Right lung (tissue), 5 donors: ENCODE measurements around the gene ARHGDIB. TPM values are rescaled to one million over a fixed set of nuclear protein-coding genes. Genes with fewer than 3 reads are reported as not detected.

ENCODE experiments used
- DNase-seq, 2 donors: peaks; one replicate each; pipeline ENCODE4 v3.0.0-alpha.2; 2013
- polyA plus RNA-seq, 5 donors: library from polyadenylated mRNA; unstranded; fragments of 120-200 nt; gene quantifications; one replicate each; pipeline versions ENCODE4 v1.2.1 to v1.2.3, GENCODE V29; 2013; ENCODE audit warnings: inconsistent platforms in 1 of 5, low replicate concordance in 1 of 5; ENCODE audit not compliant: insufficient read length in 5 of 5, insufficient read depth in 1 of 5

ARHGDIB gene
- polyA plus RNA-seq, 5 donors = 66.1 to 79.6 (median 76.2) TPM

DNA sequence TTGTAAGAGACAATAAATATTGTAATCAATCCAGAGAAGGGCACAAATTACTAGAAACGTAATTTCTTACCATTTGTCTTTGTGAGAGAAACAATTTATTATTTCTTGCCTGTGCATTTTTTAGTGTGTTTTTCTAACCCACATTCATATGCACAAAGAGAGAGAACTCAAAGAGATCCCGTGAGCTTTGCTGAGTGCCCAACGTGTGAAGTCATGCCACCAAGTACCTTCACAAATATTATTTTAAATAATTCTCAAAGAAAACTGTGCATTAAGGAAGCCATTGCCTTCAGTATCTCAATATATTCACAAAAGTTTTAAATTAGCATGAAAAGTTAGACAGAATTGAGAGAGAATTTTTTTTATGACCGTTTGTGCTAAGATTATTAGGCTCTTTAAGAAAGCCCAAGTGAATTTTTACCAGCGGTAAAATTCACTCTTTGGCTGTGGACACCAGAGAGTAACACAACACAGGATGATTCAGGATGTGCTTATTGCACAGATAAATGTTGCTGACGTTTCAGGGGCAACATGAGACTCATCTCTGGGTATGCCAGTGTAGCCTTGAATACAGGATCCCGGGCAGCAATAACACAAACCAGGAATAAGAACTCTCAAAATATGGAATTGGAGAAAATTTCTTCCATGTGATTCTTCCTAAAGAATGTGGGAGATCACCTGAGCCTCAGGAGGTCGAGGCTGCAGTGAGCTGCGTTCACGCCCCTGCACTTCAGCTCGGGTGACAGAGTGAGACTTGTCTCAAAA, 2.9 kb downstream of the ARHGDIB start:
- no peak for DNase-seq

GRCh38 chr12:14957551-14958168, 3.7 kb downstream of the ARHGDIB start:
- no peak for DNase-seq

GRCh38 chr12:14956905-14957304, 4.5 kb downstream of the ARHGDIB start:
- DNase-seq = no peak

DNA sequence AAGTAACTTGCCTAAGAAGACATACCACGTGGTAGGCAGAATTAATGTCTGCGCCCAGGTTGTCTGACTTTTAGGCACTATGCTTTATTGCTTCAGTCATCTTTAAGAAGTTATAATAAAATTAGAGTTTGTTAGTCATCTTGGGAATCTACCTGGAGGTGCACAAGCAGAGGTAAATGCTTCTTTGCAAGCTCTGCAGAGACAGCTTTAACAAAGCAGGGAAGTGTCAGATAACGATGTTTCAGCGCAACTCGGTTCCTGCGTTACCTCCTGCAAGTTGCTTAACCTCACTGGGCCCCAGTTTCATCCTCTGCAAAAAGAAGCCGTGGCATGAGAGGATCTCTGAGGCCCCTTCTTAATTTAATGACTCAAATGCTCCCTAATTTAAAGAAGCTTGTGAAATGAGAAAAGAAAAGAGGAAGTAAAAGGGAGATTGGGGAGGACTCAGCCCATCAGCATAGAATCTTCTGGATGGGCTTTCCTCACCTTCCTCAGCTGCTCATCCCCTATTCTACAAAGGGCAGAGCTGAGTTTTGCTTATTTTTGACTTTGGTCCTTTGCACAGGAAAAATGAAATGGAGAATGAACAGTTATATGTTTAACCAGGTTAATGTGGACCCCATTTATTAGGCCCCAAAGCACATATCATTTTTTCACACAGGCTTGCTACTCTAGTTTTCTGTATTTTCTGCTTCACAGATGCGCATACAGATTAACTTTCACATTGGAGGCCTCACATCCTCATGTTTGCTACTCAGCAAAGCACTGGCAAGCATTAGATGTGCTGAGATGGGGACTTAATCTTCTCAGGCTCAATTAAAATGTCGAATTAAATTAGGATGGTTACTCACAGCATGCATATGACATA, 5.1 kb downstream of the ARHGDIB start:
- DNase-seq = no peak

GRCh38 chr12:14954269-14954668, 7.1 kb downstream of the ARHGDIB start:
- no peak for DNase-seq

- DNase-seq = no peak
These were observed 7.6 kb downstream of the ARHGDIB start for GRCh38 chr12:14953752-14954151.

DNA sequence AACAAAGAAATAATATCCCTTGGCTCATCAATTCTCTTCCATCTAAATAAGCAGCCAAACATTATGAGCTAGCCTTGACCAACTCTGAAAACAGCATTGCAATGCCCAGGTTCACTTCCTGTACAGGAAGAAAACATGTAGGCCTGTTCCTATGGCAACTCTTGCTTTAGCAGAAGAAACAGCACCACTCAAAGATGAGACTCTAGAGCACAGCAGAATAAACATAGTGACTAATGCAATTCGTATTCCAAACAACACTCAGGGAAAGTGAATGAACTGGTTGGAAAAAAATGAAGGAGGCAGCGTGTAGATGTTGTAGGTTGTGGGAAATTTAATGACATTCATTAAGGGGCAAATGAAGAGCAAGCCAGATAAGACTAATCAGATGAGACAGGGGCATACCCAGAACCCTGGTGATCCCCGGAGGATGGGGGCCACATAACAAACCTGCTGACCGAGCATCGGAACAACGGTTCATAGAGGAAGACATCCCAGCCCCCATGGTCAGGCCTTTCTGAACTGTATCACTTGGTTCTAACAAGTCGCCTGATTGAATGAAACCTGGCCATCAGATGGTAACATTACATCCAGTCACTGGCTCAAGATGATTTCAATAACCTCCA, 9.0 kb downstream of the ARHGDIB start:
- no peak for DNase-seq

DNA sequence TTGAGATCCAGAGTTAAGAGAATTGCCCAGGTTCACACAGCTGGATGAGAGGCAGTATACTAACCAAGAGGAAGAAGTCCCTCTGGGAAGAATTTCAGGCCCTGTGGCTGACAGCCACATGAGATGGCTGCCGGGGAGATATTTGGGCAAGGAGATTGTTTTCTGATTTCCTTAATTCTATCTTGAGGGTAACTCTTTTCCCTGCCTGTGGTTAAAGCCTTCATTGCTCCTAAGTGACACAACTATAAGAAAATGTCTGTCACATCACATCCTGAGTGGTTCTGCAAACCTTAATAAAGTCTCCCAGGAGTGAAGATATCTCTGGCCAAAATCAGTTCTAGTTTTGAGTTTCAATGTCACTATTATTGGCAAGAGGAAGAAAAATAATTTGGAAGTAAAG, 9.6 kb downstream of the ARHGDIB start:
- no peak for DNase-seq

DNA sequence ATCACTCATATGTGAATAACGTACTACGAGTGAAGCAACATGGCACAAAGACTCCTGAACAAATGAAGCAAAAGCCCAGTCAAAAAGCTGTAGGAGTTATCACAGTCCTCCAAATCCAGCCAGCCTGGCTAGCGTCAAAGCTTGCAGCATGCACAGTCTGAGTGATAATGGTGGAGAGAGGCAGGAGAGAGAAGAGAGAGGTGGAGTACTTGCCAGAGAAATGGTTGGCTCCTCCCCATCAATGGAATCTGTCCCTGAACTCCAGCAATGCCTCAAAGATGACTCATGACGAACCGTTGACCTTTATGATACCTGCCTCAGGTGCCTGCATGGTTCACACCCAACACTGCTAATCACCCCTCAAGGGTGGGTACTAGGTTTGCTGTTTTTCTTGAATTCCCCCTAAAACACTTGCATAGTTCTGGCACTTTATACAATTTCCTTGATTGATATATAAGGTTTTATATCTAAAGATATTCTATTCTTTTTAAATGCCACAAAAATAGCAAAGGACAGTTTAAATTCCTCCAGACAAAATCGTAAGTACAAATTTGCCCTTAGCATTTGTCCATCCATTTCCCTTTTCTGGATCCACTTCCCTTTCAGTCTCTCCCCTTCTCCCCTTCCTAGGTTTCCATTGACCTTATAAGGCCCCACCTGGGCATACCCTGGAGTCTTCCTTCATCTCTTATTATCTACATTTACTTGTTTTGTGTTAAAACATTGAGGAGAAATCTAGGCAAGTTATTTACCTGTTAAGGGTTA, 10.2 kb downstream of the ARHGDIB start:
- DNase-seq = no peak

DNA sequence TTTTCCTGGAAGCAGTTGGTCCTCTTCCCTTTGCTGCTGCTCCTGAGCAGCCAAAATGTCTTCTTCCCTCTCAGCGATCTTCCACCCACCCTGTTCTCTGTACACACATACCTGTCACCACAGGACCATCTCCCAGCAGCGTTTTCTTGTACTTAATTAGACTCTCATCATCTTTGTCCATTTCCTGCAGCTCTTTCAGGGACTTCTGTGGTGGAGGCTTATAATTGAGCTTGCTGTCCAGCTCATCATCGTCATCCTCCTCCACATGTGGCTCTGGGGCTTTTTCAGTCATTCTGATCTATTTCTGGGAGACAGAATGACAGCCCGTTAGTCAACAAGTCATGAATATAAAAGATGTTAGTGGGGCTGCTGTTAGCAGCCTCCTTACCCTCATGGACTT, 11.0 kb downstream of the ARHGDIB start:
- no peak for DNase-seq

- no peak for DNase-seq
These were observed 11.8 kb downstream of the ARHGDIB start for GRCh38 chr12:14949631-14950030.

DNA sequence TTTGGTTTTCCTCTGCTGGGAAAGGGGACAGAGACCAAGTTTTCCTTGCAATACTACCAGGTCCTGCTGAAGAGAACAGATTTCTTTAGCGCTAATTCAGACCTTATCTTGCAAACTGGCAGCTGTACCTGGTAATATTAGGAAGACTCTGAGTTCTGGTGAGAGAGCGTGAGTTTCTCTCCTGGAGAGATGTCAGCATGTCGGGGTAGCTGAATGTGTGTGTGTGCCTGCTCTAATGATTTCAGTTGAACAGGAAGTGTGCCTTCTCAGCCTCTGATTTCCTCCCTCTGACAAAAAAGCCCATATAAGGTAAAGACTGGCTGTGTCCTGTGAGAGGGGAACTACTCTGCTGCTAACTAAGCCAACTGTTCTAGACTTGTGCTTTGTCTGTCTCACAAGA, 12.7 kb downstream of the ARHGDIB start:
- DNase-seq = peak; percentile 57 to 64

DNA sequence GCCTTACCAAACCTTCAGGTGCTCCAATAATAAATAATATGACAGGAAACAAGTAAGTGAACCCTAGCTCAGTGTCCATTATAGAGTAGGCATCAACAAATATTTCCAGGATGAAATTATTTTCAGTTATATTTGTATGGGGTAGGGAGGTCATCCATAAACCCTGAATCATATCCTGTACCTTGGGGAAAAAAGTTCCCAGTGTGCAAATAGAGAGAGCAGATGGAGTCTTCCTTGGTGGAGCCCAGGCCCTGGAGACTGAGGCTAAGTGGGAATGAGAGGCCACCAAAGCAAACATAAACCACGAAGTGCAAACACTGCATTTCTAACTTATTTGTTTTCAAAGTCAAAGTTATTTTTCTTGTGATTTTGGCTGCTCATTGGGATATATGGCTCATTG, 14.5 kb downstream of the ARHGDIB start:
- DNase-seq = no peak

- DNase-seq = no peak
These were observed 15.2 kb downstream of the ARHGDIB start for GRCh38 chr12:14946162-14946561.

GRCh38 chr12:14942196-14942931, 19.0 kb downstream of the ARHGDIB start:
- no peak for DNase-seq

DNA sequence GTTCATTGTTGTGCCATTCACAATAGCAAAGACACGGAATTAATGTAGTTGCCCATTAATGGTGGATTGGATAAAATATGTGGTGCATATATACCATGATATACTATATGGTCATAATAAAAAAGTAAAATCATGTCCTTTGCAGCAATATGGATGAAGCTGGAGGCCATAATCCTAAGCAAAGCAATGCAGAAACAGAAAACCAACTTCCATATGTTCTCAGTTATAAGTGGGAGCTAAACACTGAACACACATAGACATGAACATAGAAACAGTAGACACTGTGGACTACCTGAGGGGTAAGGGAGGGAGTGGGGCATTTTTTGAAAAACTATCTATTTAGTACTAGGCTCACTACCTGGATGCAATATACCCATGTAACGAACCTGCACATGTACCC, 20.0 kb downstream of the ARHGDIB start:
- DNase-seq = no peak

GRCh38 chr12:14938301-14938700, 23.1 kb downstream of the ARHGDIB start, which contains the start of gene ERP27:
Gene ERP27, minus strand, starts transcription at chr12:14938537. Its CDS starts 29 bp downstream, at chr12:14938508.
- no peak for DNase-seq

DNA sequence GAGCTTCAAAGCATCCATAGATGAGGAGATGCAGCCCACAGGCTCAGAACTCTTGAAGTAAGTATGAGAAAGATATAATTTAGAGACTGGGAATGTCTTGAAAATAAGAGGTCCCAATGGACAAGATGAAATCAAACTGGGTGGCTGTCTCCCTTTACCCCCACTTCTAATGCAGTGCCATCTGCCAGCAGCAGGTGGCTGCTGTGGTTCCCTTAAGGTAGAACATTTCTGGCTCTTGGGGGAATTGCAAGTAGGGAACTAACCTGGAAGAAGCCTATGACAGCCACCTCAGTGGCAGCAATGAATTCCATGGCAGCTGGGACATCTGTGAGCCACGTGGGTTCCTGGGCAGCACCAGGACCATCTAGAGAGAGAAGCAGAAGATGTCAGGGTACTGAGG, 23.7 kb downstream of the ARHGDIB start:
- no peak for DNase-seq

- DNase-seq = no peak
These were observed 24.4 kb downstream of the ARHGDIB start for GRCh38 chr12:14937014-14937413.

DNA sequence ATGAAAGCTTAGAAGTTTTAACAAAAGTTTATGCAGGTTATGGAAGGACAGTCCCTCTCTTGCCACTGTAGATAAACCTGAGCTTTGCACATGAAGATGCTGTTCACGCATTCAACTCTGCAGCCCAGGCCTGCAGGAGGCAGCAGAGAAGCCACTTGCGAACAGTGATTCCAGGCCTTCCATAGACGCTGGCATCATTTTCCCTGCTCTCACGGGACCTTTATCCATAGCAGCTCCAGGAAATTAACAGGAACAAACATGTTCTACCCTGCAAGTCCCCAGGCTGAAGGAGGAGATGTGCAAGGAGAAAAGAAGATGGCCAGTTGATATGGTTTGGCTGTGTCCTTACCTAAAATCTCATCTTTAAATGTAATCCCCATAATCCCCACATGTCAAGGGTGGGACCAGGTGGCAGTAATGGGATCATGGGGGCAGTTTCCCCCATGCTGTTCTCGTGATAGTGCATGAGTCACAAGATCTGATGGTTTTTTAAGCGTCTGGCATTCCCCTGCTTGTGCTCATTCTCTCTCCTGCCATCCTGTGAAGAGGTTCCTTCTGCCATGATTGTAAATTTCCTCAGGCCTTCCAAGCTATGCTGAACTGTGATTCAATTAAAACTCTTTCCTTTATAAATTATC, 25.1 kb downstream of the ARHGDIB start:
- no peak for DNase-seq
